ENCODE measurements around the gene SIRT3.

- TF ChIP-seq CTCF (conservative IDR thresholded peaks at IDR 0.05; ENCODE audit: low read depth, low read length) (no peak), EZH2 (IDR thresholded peaks at IDR 0.05; ENCODE audit: low read length, unreplicated experiment) (no peak)
Measured at GRCh38 chr11:255816-256215, 19.7 kb upstream of the SIRT3 start.

Measured in PC-3 (cell line).